Mucosa of descending colon (tissue), 3 donors: ENCODE measurements around the gene HNRNPH1. TPM values are rescaled to one million over a fixed set of nuclear protein-coding genes. Genes with fewer than 3 reads are reported as not detected.
"Not testable (repeated sequence)": the region's sequence is repeated elsewhere in the genome, so short reads cannot be mapped to it uniquely, and the experiment has no call there.

Experiments
- ATAC-seq: fragments of 200-7000 bp; cut with Tn5 transposase; one replicate; pipeline ENCODE4 v1.9.1; 2020; ENCODE audit warnings: mild to moderate bottlenecking, moderate library complexity
- DNase-seq, 3 donors: peaks; one replicate each; pipeline ENCODE4 v3.0.0-alpha.2; 2020
- H3K36me3 ChIP-seq: fragments of 200-600 bp; one replicate; pipeline ENCODE4 v1.8.0; 2021; ENCODE audit warnings: low read depth, mild to moderate bottlenecking
- H3K4me1 ChIP-seq: fragments of 200-600 bp; one replicate; pipeline ENCODE4 v1.8.0; 2021; ENCODE audit warnings: low read depth, mild to moderate bottlenecking
- H3K4me3 ChIP-seq: fragments of 200-600 bp; one replicate; pipeline ENCODE4 v1.8.0; 2021; ENCODE audit warnings: mild to moderate bottlenecking
- H3K9me3 ChIP-seq: fragments of 200-600 bp; one replicate; pipeline ENCODE4 v1.8.0; 2021; ENCODE audit warnings: mild to moderate bottlenecking
- CTCF ChIP-seq: fragments of 200-600 bp; IDR thresholded peaks from one replicate; pipeline ENCODE4 v1.8.0; 2022; ENCODE audit warnings: antibody characterized with exemption, mild to moderate bottlenecking
- intact Hi-C, 2 donors: fragments of 100-400 bp; cut with DNase I in 1 of 2; cut with micrococcal nuclease in 1 of 2; formaldehyde crosslinking; loops; one replicate each; pipeline versions ENCODE4 v1.11.0 to v1.11.1; 2022; cut with DNase I, micrococcal nuclease
- long read RNA-seq, 2 donors: library from polyadenylated mRNA; unstranded; transcript quantifications; one replicate each; pipeline ENCODE4 v2.0.0, GENCODE V29; 2019 to 2021
- total RNA-seq, 3 donors: library from RNA; stranded (reverse); fragmentation: NEBNext Ultra II Directional in 2 of 3; extraction: Animal tissue kit (Norgen Biotek cat#: 25700) in 2 of 3; gene quantifications; one replicate each; pipeline versions ENCODE4 v1.2.1 to v1.2.4, GENCODE V29; 2021 to 2023
- donor health status: DM: no; HTN: no; CAD: no; lungs with moderate emphysema.
- donor health status: DM: no; HTN: no; CAD: no.
- donor health status: DM: no; HTN: yes; CAD: no.

HNRNPH1 gene
- 100 to 1,000 TPM; 453 to 475 (median 473) TPM for total RNA-seq
- long read RNA-seq, donor 1, transcript HNRNPH1-204 (14 exons, 2,248 nt), result major isoform, 5 of 20 reads
- long read RNA-seq, donor 1, transcript HNRNPH1-203 (14 exons, 2,279 nt), result major isoform, 5 of 20 reads
- long read RNA-seq, donor 1, partial matches to known transcripts, result 4 of 20 reads
- long read RNA-seq, donor 1, other reads (novel, unspliced or antisense), result 5 of 20 reads
- long read RNA-seq, donor 2, transcript HNRNPH1-203 (14 exons, 2,279 nt), result minor isoform, 6 of 88 reads
- long read RNA-seq, donor 2, transcript HNRNPH1-204 (14 exons, 2,248 nt), result major isoform, 9 of 88 reads
- long read RNA-seq, donor 2, partial matches to known transcripts, result 2 of 88 reads
- long read RNA-seq, donor 2, other reads (novel, unspliced or antisense), result 70 of 88 reads

- Histone ChIP-seq H3K9me3 (no peaks in the 10 kb centered on the region), H3K4me3 (peak within 1 kb of the TSS; percentile 96), H3K4me1 (peaks cover 38% of the 10 kb centered on the region), H3K36me3 (no peaks in the 10 kb centered on the region)
- DNase-seq (peak in 2 of 3 donors; percentile 99), ATAC-seq (peak; percentile 90)
- no peak for TF ChIP-seq CTCF
- intact Hi-C loops, result no loop called here
Observed at GRCh38 chr5:179623003-179623905, at the start of gene HNRNPH1. TSS of gene HNRNPH1 (minus strand) at chr5:179623671. CDS start at chr5:179623133, 538 bp downstream.

- DNase-seq, result peak in 2 of 3 donors; percentile 27 to 36
Observed at GRCh38 chr5:179668391-179668790, 44.9 kb upstream of the HNRNPH1 start.

GRCh38 chr5:179661647-179662046 lies 38.2 kb upstream of the HNRNPH1 start:
- DNase-seq, intact Hi-C loops, H3K36me3 ChIP-seq, H3K4me1 ChIP-seq, ATAC-seq, H3K4me3 ChIP-seq, H3K9me3 ChIP-seq: not testable (repeated sequence)

More at GRCh38 chr5:179668391-179668790, 44.9 kb upstream of the HNRNPH1 start:
- no peak overlapping the region for H3K4me3 ChIP-seq
- ATAC-seq, result peak; percentile 62
- H3K4me1 ChIP-seq, result no peaks in the 10 kb centered on the region
- no peaks in the 10 kb centered on the region for H3K9me3 ChIP-seq
- TF ChIP-seq CTCF, result no peak
- H3K36me3 ChIP-seq, result no peaks in the 10 kb centered on the region
- intact Hi-C loops, result no loop called here

- peak in 1 of 3 donors; percentile 33 for DNase-seq
Observed at GRCh38 chr5:179658179-179658856, 34.8 kb upstream of the HNRNPH1 start.

GRCh38 chr5:179657302-179658178 lies 34.1 kb upstream of the HNRNPH1 start:
- H3K4me1 ChIP-seq, H3K4me3 ChIP-seq, H3K9me3 ChIP-seq, H3K36me3 ChIP-seq, intact Hi-C loops: not testable (repeated sequence)
- ATAC-seq (peak; percentile 99), DNase-seq (peak in 2 of 3 donors; percentile 33 to 64)

More at GRCh38 chr5:179658179-179658856, 34.8 kb upstream of the HNRNPH1 start:
- ATAC-seq, result peak; percentile 67
- peak overlapping the region; percentile 19 for H3K4me3 ChIP-seq
- H3K4me1 ChIP-seq, intact Hi-C loops, H3K9me3 ChIP-seq, H3K36me3 ChIP-seq: not testable (repeated sequence)

- ATAC-seq, H3K4me3 ChIP-seq, intact Hi-C loops, H3K36me3 ChIP-seq, DNase-seq, H3K9me3 ChIP-seq, H3K4me1 ChIP-seq: not testable (repeated sequence)
Observed at GRCh38 chr5:179653135-179653534, 29.7 kb upstream of the HNRNPH1 start.

GRCh38 chr5:179650245-179650644 lies 26.8 kb upstream of the HNRNPH1 start:
- ATAC-seq, intact Hi-C loops, H3K36me3 ChIP-seq, DNase-seq, H3K9me3 ChIP-seq, H3K4me3 ChIP-seq, H3K4me1 ChIP-seq: not testable (repeated sequence)

GRCh38 chr5:179649166-179649703 lies 25.8 kb upstream of the HNRNPH1 start:
- intact Hi-C loops, ATAC-seq: not testable (repeated sequence)

More at GRCh38 chr5:179649166-179649703, 25.8 kb upstream of the HNRNPH1 start:
- H3K4me1 ChIP-seq, DNase-seq, H3K36me3 ChIP-seq, H3K9me3 ChIP-seq, H3K4me3 ChIP-seq: not testable (repeated sequence)
